IPS DF 6.9 (cell line): ENCODE data around the gene SAMD8.
"Not testable (repeated sequence)": the region's sequence is repeated elsewhere in the genome, so short reads cannot be mapped to it uniquely, and the experiment has no call there.

Experiments used
- DNase-seq: peaks from one replicate; pipeline ENCODE4 v3.0.0-alpha.2; 2013; ENCODE audit warnings: low read depth, low spot score
- H3K27ac ChIP-seq: one replicate; pipeline ENCODE4 v1.5.1; 2013; ENCODE audit warnings: low read length, control low read depth
- H3K27me3 ChIP-seq: 2 replicates; pipeline ENCODE4 v1.6.1; 2013; ENCODE audit warnings: mild to moderate bottlenecking, low read length; ENCODE audit not compliant: control insufficient read depth, insufficient read depth
- H3K36me3 ChIP-seq: 2 replicates; pipeline ENCODE4 v1.6.1; 2013; ENCODE audit warnings: low read length; ENCODE audit not compliant: control insufficient read depth, insufficient read depth
- H3K4me1 ChIP-seq: 2 replicates; pipeline ENCODE4 v1.6.1; 2013; ENCODE audit warnings: low read length; ENCODE audit not compliant: control insufficient read depth, insufficient read depth
- H3K4me3 ChIP-seq: 2 replicates; pipeline ENCODE4 v1.5.1; 2013; ENCODE audit warnings: mild to moderate bottlenecking, low read length
- H3K9me3 ChIP-seq: 2 replicates; pipeline ENCODE4 v1.6.1; 2013; ENCODE audit warnings: low read length, inconsistent platforms; ENCODE audit not compliant: control insufficient read depth, insufficient read depth
- WGBS: extraction: QIAGEN DNeasy Blood & Tissue Kit; methylation state at CpG from one replicate; pipeline ENCODE4 v1.1.7; 2013; ENCODE audit warnings: mixed read lengths, missing lambda C conversion rate; ENCODE audit not compliant: insufficient read length, insufficient coverage; 5-methylcytosine and 5-hydroxymethylcytosine counted together

Gene SAMD8

GRCh38 chr10:75100764-75101291, 10.6 kb upstream of the SAMD8 start:
- H3K4me3 ChIP-seq, result no peak overlapping the region
- no peaks in the 10 kb centered on the region for H3K27me3 ChIP-seq
- no peak for DNase-seq
- H3K9me3 ChIP-seq, result no peaks in the 10 kb centered on the region
- H3K36me3 ChIP-seq, result no peaks in the 10 kb centered on the region
- WGBS, result no CpG with 5 or more reads among the region's 4 CpGs
- no peak overlapping the region for H3K27ac ChIP-seq
- H3K4me1 ChIP-seq, result peaks cover 10% of the 10 kb centered on the region

GRCh38 chr10:75101416-75102251, 9.8 kb upstream of the SAMD8 start:
- DNase-seq, result no peak
- Histone ChIP-seq H3K4me1 (peaks cover 10% of the 10 kb centered on the region), H3K36me3 (no peaks in the 10 kb centered on the region), H3K4me3 (no peak overlapping the region), H3K27me3 (no peaks in the 10 kb centered on the region), H3K27ac (no peak overlapping the region), H3K9me3 (no peaks in the 10 kb centered on the region)
- WGBS, result no CpG with 5 or more reads among the region's 12 CpGs

GRCh38 chr10:75102830-75103673, 8.4 kb upstream of the SAMD8 start:
- Histone ChIP-seq H3K4me3 (no peak overlapping the region), H3K9me3 (no peaks in the 10 kb centered on the region), H3K4me1 (peaks cover 10% of the 10 kb centered on the region), H3K27me3 (no peaks in the 10 kb centered on the region), H3K36me3 (no peaks in the 10 kb centered on the region), H3K27ac (no peak overlapping the region)
- no peak for DNase-seq
- whole genome bisulfite sequencing, result no CpG with 5 or more reads among the region's 9 CpGs

- no CpG with 5 or more reads among the region's 6 CpGs for WGBS
- Histone ChIP-seq H3K36me3 (no peaks in the 10 kb centered on the region), H3K4me1 (peaks cover 10% of the 10 kb centered on the region), H3K27ac (no peak overlapping the region), H3K9me3 (no peaks in the 10 kb centered on the region), H3K27me3 (no peaks in the 10 kb centered on the region), H3K4me3 (no peak overlapping the region)
- no peak for DNase-seq
Measured at GRCh38 chr10:75103881-75104686, 7.4 kb upstream of the SAMD8 start.

GRCh38 chr10:75104842-75105241, 6.6 kb upstream of the SAMD8 start:
- H3K36me3 ChIP-seq, result no peaks in the 10 kb centered on the region
- peaks cover 10% of the 10 kb centered on the region for H3K4me1 ChIP-seq
- H3K27me3 ChIP-seq, result no peaks in the 10 kb centered on the region
- no CpG with 5 or more reads among the region's 3 CpGs for whole genome bisulfite sequencing
- no peak overlapping the region for H3K27ac ChIP-seq
- H3K4me3 ChIP-seq, result no peak overlapping the region
- DNase-seq, result no peak
- no peaks in the 10 kb centered on the region for H3K9me3 ChIP-seq

GRCh38 chr10:75105576-75106197, 5.8 kb upstream of the SAMD8 start:
- peaks cover 6% of the 10 kb centered on the region for H3K4me1 ChIP-seq
- H3K27ac ChIP-seq, result peak overlapping the region; percentile 40
- no peaks in the 10 kb centered on the region for H3K27me3 ChIP-seq
- no peaks in the 10 kb centered on the region for H3K36me3 ChIP-seq
- DNase-seq, result no peak
- WGBS, result no CpG with 5 or more reads among the region's 16 CpGs
- H3K9me3 ChIP-seq, result no peaks in the 10 kb centered on the region
- H3K4me3 ChIP-seq, result no peak overlapping the region

- Histone ChIP-seq H3K9me3 (no peaks in the 10 kb centered on the region), H3K27me3 (no peaks in the 10 kb centered on the region), H3K4me1 (peaks cover 5% of the 10 kb centered on the region), H3K4me3 (no peak overlapping the region), H3K27ac (no peak overlapping the region), H3K36me3 (no peaks in the 10 kb centered on the region)
- DNase-seq, result no peak
- no CpG with 5 or more reads among the region's 8 CpGs for WGBS
Measured at GRCh38 chr10:75106242-75106641, 5.2 kb upstream of the SAMD8 start.

- not testable (repeated sequence) for H3K27ac ChIP-seq, H3K9me3 ChIP-seq, H3K36me3 ChIP-seq, H3K27me3 ChIP-seq, H3K4me1 ChIP-seq, DNase-seq, H3K4me3 ChIP-seq
- WGBS, result no CpG with 5 or more reads among the region's 9 CpGs
Measured at GRCh38 chr10:75106891-75107290, 4.6 kb upstream of the SAMD8 start.

GRCh38 chr10:75107756-75108683, 3.4 kb upstream of the SAMD8 start:
- H3K4me3 ChIP-seq, result no peak overlapping the region
- WGBS, result no CpG with 5 or more reads among the region's 25 CpGs
- DNase-seq, result no peak

More at GRCh38 chr10:75107756-75108683, 3.4 kb upstream of the SAMD8 start:
- Histone ChIP-seq H3K4me1 (peaks cover 6% of the 10 kb centered on the region), H3K9me3 (no peaks in the 10 kb centered on the region), H3K27ac (no peak overlapping the region), H3K27me3 (no peaks in the 10 kb centered on the region), H3K36me3 (no peaks in the 10 kb centered on the region)
